HG03354 (cell line): ENCODE results near the gene MRGPRG.

Source experiments
- ATAC-seq: cut with Tn5 transposase; IDR thresholded peaks from one replicate; pipeline ENCODE4 v1.9.1; 2021; ENCODE audit warnings: mild to moderate bottlenecking; ENCODE audit not compliant: unreplicated experiment, poor library complexity, severe bottlenecking

The MRGPRG gene

DNA sequence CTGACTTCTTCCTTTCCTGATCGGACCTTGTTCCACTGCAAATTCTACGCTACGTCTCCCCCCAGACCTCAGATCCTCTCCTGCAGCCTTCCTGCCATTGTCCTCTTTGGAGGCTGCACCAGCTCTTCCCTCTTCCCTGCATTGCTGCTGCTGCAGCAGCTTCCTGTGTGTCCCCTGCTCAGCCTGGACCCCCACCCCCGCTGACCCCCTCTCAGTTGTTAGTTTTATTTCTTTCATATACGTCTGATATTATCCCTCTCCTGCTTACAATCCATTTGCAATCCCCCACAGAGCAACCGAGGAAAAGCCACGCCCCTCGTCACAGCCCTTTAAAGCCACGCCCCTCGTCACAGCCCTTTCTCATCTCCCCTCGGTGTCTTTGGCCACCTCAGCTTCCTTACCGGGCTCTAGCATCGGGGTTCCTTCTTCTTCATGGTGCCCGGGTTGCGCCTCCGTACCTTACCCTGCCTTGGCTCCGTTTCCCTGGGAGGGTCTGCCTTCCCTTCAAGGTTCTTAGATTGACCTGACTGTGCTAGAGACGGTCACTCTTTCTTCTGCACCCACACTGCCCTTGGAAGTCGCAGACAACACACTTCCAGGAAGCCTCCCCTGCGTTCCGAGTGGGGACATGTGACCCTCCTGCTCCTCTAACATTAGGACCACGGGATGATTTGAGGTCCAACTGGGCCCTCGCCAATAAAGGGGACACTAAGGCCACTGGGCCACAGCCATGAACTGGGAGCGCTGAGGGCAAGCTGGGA, 4.8 kb downstream of the MRGPRG start:
- ATAC-seq = no peak

DNA sequence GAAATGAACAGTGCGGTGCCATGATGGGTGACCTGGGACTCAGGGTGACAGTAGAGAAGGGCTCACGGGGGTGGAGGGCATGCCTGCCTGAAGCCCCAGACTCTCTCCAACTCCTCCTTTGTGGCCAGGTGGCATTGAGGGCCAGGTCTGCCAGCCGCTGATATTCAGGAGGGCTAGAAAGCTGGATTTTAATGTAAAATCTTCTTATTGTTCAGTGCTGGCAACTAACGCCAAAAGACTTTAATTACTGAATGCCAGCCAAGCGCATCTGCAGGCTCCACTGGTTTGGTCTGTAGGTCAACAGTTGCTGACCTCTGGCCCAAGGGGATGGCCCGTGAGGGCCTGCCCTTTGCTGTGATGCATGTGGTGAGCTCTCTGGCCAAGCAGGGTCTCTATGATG, 10.3 kb downstream of the MRGPRG start:
- no peak for ATAC-seq

DNA sequence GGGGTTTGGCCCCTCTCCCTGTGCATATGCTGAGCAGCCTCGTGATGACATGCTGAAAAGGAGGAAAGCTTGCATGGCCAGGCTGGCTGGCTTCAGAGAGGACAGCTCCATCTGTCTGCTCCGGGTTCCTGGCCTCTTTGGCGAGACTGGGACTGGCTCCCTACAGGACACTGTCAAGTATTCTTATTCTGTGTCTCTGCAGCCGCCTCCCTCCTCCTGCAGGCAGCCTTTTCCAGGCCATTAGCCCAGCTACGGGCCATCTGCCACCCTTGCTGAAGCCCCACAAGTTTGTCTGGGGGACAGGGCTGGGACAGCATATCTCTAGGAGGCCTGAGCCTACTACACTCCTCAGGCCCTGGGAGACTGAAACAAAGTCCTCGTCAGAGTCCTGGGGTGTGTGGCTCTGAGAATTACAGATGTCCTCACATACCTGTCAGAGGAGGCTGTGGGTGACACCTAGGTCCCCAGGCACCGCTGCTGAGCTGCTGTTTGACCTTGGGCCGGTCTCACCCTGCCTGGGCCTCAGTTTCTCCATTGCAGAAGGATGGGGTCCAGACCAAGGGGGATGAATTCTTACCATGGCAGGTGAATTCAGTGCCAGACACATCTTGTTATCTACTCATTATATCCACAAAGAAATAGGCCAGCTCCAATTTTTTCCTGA, 11.0 kb downstream of the MRGPRG start:
- ATAC-seq = no peak

DNA sequence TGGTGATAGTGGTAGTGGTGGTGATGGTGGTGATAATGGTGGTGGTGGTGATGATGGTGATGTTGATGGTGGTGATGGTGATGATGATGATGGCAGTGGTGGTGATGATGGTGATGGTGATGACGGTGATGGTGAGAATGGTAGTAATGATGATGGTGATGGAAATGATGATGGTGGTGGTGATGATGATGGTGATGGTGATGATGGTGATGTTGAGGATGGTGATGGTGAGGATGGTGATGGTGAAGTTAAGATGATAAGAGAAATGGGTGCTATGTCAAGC, 11.8 kb downstream of the MRGPRG start:
- ATAC-seq = no peak

DNA sequence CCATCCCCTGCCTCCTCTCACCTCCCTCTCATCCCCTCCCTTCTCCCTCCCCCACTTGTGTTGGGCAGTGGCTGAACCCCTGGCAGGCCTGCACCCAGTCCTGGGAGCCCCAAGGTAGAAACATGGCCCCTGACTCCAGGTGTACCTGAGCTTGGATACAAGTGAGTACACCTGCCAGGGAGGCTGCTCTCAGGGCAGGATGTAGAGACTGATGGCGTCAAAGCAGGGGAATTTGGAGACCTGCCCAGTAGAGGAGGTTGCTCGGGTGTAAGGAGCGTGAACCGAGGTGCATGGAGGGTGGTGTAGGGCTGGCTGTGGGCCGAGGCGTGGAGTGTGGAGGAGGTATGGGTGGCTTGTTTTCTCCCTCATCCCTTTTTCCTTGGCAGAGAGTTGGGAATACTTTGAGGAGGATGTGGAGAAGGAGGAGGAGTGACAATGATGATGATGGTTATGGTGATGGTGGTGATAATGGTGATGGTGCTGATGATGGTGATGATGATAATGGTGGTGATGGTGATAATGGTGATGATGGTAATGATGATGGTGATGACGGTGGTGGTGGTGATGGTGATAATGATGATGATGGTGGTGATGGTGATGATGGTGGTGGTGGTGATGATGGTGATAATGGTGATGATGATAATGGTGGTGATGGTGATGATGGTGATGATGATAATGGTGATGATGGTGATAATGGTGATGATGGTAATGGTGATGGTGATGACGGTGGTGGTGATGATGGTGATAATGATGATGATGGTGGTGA, 12.3 kb downstream of the MRGPRG start:
- no peak for ATAC-seq

DNA sequence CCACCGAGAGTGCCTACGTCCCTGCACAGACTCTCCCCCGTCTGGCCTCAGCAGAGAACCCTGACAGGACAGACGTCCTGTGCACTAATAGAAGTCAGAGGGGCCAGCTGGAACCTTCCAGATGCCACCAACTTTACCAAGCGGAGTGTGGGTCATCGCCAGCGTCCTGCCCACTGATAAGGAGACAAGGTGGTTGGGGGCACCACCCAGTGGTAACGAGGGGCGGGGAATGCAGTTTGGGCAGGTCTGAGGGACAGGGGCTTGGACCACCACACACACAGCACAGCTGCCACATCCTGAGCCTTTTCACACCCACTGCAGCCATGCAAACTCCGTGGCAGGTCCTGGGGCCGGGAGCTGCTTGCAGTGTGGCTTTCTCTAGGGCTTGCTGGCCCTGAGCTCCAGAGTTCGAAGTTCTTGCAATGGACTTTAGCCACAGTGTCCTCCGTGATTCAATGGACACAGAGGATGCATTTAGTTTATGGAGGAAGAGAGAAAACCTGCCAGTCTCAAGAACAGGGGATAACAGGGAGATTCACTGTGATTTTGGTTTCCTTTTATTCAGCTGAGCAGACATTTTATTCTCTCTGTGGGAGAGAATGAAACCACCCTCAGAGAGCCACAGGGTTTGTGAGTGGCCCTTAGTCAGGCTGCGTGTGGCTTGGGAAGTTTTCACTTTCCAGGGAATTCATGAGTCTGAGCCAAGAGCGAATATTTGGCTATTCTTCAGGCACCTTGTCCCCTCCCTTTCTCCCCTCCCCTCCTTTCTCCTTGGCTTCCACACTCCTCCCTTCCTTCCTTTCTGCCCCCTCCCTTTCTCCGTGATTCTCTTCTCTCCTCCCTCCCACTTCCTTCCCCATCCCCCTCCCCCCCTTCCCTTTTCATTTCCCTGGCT, 13.1 kb downstream of the MRGPRG start:
- no peak for ATAC-seq

DNA sequence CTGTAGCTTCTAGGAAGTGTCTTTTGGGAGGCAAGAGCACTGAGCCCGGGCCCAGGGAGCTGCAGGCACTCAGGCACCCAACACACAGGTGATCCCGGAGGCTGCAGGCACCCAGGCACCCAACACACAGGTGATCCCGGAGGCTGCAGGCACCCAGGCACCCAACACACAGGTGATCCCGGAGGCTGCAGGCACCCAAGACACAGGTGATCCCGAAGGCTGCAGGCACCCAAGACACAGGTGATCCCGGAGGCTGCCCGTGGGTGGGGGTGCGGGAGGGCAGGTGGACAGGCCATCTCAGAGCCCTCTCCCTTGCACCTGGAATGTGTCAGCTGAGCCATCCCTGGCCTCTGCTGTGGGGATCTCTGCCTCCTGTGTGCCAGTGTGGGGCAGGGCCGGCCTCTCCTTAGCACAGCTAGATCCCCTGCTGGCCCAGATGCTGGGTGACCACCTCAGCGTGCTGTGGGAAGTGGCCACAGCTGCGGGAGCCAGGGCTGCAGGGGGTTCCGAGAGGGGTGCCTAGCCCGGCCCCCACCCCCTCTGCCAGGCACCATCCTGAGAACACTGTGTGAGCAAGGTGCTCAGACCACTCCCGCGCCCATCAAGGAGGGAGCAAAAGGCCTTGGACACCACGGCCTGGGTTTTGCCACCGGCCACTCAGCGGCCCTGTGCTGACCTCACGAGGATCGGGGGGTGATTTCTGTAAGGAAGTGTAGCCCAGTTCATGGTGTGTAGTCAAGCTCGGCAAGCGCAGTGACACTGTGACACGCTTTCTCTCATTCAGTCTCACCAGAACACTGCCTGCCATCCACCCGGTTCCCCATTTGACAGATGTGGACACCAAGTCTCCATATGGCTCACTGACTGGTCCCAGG, 14.2 kb downstream of the MRGPRG start:
- no peak for ATAC-seq

DNA sequence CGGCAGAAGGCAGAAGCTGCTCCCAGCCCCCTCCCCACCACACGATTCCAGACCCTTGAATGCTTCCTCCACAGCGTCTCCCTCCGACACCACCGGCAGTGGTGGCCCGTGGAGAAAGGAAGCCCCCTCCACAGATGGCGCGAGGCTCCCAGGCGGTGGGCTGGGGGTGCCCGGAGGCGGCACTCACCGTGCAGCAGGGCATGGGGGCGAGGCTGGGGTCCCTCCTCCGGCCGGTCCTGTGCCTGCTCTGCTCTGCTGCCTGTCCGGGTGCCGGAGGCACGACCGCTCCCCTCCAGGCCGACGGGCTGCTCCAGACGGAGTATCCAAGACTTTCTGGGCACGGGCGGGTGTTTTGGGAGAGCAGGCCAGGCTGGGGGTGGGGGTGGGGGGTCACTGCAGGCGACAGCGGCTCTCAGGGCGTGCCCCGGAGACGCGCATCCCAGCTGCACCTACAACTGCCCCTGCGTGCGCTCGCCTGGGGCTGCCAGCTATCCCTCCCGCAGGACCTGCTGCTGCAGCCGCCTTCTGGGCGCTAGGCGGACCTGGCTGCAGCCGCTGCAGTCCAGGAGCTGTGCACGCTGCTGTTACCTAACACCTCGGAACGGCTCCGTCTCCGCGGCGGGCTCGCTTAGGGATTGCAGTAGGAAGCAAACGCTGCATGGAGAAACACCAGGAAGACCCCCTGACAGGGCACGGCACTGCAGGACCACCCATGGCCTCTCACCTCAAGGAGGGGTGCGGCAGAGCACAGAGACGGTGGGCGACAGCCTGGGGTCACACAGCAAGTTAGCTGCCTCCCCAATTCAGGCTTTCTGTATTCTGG, 15.2 kb downstream of the MRGPRG start:
- ATAC-seq = no peak

DNA sequence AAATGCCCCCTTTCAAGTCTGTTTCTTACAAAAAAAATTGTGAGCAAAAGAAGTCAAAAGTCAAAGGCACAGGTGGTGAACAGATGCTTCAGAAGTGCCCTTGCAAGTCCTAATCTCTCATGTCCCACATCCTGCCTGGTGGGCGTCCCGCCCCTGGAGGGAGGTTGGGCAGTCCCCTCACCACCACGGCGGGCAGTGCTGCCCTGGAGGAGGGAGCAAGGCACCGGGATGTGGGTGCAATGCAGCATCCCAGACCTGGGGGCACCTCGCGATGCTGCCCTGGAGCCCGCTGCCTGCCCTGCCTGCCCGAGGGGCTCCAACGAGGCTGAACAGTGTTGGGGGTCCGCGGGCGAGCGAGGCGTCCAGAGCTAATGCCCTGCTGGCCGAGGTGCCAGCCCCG, 15.9 kb downstream of the MRGPRG start:
- no peak for ATAC-seq

DNA sequence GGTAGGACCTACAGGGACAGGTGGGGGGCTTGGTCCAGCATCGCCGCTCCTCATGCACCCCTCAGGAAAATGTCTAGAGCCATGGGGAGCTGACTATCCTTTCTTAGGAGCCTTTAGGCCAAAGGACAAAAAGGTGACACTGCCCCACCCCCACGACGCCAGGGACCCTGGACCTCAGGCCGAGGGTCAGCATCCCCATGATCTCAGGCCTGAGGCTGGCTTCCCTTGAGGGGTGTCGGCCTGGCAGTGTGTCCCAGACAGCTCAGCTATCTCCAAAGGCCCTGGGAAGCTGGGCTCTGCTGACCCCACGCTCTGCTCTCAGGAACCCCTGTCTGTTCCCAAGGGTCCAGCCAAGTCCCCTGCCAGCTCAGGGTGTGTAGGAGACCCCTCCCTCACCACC, 16.3 kb downstream of the MRGPRG start:
- ATAC-seq = no peak

DNA sequence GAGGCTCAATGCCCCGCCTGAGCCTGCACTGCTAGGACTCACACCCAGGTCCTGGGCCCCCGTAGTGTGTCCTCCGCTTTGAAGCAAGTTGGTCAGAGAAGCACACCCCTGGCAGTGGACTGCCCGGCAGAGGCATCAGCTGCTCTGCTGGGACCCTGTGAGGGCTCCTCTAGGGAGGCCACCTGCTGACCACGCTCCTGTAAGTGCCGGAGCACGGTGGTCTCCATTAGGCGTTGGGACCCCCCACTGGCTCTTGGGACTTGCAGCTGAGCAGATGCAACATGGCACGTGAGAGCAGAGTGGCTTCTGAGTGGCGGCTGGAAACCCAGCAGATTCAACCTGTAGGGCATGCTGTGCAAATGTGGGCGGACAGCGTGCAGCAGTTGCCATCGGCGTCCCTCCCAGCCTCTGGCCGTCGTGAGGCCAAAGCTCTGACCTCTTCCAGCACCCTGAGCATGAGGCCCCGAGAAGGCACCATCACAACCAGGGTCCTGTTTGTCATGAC, 16.9 kb downstream of the MRGPRG start:
- no peak for ATAC-seq

DNA sequence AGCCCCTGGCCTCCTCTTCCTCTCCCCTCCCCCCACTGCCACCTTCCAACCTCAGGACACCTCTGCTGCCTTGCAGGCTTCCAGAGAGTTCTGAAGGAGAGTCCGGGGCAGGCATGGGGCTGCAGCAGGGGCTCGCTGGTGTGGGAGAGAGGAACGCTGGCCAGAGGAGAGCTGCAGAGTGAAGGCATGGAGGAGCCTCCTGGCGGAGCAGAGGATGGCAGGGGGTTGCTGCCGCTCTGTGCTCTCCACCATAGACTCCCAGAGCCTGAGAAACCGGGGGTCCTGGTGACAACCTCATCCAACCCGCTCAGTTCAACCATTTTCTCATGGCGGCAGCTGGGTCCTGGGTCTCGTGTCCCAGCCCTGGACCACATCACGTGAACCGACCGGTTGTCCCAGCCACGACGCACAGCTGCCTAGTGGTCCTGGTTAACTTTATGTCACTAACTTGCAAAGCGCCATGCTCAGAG, 17.5 kb downstream of the MRGPRG start:
- ATAC-seq = no peak

DNA sequence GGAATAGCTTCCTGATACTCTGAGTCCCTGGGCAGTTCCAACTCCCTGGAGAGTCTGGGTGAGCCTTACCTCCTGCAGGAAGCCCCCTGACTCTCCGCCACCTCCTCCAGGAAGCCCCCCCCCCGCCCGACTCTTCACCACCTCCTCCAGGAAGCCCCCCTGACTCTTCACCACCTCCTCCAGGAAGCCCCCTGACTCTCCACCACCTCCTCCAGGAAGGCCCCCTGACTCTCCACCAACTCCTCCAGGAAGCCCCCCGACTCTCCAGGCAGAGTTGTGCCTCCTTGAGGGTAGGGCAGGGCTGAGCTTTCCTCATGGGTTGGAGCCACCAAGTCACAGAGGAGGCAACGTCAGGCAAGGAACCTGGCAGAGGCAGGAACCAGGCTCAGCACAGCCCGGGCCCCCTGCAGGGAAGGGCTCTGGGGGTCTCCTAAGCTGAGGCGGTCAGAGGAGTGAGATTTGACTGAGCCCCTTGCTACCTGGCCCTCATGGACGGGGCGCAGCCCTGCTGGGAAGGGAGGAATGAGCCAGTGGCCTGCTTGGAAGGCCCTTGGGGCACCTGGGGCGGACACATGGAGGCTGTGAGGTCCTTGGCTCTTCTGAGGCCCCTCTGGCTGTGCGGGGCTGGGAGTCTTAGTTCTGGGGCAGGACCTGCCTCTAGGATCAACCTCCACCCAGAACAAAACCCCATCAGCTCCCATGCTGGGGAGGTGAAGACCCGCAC, 18.1 kb downstream of the MRGPRG start:
- ATAC-seq = no peak

DNA sequence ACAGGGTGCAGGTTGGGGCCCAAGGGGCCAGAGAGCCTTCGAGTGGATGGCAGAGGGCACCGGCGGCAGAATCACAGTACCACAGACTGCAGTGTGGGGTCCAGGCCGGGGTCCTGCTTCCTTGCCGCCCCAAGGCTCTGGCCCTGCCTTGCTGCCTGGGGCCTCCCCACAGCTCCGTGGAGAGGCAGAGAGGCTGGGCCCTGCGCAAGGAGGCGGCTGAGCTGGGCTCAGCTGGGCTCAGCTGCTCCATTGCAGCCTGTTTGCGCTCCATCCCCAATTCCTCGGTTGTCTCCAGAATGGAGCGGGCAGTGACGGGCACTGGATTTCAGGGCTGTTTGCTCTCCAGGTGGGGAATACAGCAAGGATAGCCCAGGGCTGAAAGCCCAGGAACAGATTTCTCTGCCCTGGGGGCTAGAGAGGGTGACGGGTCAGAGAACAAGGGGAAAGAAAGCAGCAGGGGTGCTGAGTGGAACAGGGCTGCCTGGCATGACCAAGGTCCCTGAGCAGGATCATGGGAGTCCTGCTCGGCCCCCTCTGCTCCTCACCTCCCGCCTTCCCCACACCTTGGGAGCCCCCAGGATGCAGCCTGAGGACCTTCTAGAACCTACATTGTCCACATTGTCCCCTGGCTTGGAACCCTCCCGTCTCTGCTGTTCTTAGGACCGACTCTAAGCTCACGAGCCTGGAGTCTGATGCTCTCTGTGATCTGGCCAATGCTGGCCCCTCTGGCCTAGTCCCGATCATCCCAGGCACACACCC, 18.9 kb downstream of the MRGPRG start:
- no peak for ATAC-seq

DNA sequence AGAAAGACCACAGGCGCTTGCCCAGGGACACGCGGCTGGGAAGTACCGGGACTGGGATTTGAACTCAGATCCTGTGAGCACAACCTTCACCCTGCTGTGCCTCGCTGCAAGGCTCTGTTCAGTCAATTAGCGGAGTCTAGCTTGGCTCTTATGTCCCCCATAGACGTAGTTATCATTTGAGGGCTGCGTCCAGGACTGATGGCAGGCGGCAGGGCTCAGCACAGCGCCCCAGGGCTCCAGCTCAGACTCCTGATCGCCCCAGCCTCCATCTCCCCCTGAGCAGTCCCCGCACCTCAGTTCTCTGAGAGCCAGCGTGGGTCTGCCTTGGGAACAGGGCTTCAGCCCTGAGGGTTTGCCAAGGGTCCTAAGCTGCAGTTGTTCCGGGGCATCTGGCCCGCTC, 19.8 kb downstream of the MRGPRG start:
- no peak for ATAC-seq

DNA sequence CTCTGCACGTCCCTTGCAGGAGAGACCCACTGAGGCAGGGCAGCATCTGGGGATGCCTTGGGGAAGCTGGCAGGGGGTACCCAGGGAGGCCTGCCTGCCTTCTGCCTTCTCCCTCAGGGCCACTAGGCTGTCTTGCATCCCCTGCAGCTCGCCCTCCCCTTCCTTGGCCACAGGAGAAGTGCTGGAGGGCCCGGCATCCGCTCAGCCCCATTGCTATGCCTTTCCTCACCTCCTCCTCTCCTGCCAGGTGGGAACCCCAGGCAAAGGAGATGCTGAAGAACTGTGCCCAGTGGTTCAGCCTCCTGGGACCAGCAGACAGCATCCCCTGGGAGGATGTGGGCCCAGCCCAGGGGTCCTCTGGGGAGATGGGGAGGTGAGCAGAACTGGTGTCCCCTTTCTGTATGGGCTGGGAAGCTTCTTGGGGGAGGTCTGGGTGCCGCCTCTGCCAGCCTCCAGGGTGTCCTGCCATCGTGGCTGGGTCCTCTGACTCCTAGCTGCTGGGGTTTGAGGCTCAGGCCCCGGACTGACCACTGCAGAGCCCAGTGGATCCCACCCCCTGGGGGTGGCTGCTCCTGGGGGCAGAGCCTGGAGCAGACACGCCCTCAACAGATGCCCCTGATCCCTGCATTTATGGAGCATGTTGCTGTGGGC, 20.6 kb downstream of the MRGPRG start:
- ATAC-seq = no peak
